ENCODE data around the gene EHBP1L1.

EHBP1L1 gene

GRCh38 chr11:65617136-65617850 lies 41.4 kb downstream of the EHBP1L1 start:
- ATAC-seq, result no peak
- Mint-ChIP-seq H3K9me3 (no peaks in the 10 kb centered on the region), H3K4me3 (peak overlapping the region; percentile 86), H3K27me3 (no peaks in the 10 kb centered on the region), H3K36me3 (peaks cover 48% of the 10 kb centered on the region), H3K4me1 (peaks cover 45% of the 10 kb centered on the region), H3K27ac (peak overlapping the region; percentile 94)

GRCh38 chr11:65617990-65618751 lies 42.3 kb downstream of the EHBP1L1 start:
- no peak overlapping the region for H3K27ac Mint-ChIP-seq
- no peak for ATAC-seq
- no peaks in the 10 kb centered on the region for H3K9me3 Mint-ChIP-seq
- H3K4me1 Mint-ChIP-seq, result peaks cover 36% of the 10 kb centered on the region
- H3K27me3 Mint-ChIP-seq, result no peaks in the 10 kb centered on the region
- H3K4me3 Mint-ChIP-seq, result no peak overlapping the region
- peaks cover 52% of the 10 kb centered on the region for H3K36me3 Mint-ChIP-seq

DNA sequence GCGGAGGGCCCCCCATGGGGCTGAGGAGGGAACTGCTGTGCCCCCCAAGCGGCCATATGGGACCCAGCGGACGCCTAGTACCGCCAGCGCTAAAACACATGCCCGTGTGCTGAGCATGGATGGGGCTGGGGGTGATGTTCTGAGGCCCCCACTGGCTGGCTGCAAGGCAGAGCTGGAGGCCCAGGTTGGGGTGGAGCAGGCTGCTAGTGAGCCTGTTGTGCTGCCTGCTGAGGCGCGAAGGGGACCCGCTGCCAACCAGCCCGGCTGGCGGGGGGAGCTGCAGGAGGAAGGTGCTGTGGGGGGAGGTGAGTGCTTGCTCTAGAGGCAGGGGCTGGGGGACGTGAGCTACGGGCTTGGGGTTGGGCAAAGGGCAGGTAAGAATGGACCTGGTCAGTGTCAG lies 42.9 kb downstream of the EHBP1L1 start:
- H3K4me3 Mint-ChIP-seq, result no peak overlapping the region
- no peak overlapping the region for H3K27ac Mint-ChIP-seq
- H3K4me1 Mint-ChIP-seq, result peaks cover 32% of the 10 kb centered on the region
- peaks cover 53% of the 10 kb centered on the region for H3K36me3 Mint-ChIP-seq
- no peaks in the 10 kb centered on the region for H3K9me3 Mint-ChIP-seq
- no peaks in the 10 kb centered on the region for H3K27me3 Mint-ChIP-seq
- no peak for ATAC-seq

DNA sequence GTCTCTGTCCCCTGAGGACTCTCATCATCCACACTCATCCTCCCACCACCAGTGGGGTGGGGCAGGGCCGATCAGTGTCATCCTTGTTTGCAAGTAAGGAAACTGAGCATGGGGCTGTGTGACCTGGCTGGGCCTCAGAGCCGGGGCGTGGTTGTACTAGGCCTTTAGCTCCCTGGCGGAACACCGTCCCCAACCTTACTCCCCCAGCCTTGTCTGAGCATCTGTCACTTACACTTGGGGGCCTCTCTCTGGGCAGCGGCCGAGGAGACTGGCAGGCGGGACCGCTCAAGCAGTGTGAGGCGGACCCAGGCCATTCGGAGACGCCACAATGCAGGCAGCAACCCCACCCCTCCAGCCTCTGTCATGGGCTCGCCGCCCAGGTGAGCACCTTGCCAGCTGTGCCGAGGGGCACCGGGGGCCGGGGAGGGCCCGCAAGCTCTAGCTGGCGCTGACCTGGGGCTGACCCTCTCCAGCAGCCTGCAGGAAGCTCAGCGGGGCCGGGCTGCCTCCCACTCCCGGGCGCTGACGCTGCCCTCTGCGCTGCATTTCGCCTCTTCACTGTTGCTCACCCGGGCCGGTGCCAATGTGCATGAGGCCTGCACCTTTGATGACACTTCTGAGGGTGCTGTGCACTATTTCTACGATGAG lies 43.6 kb downstream of the EHBP1L1 start:
- Mint-ChIP-seq H3K4me1 (peaks cover 32% of the 10 kb centered on the region), H3K27me3 (no peaks in the 10 kb centered on the region), H3K9me3 (no peaks in the 10 kb centered on the region), H3K36me3 (peaks cover 58% of the 10 kb centered on the region), H3K4me3 (no peak overlapping the region), H3K27ac (no peak overlapping the region)
- ATAC-seq, result no peak

GRCh38 chr11:65620666-65621065 lies 44.8 kb downstream of the EHBP1L1 start:
- H3K36me3 Mint-ChIP-seq, result peaks cover 67% of the 10 kb centered on the region
- peaks cover 33% of the 10 kb centered on the region for H3K4me1 Mint-ChIP-seq
- no peaks in the 10 kb centered on the region for H3K9me3 Mint-ChIP-seq
- H3K4me3 Mint-ChIP-seq, result no peak overlapping the region
- H3K27me3 Mint-ChIP-seq, result no peaks in the 10 kb centered on the region
- no peak for ATAC-seq
- no peak overlapping the region for H3K27ac Mint-ChIP-seq

- no peak overlapping the region for H3K4me3 Mint-ChIP-seq
- peaks cover 72% of the 10 kb centered on the region for H3K36me3 Mint-ChIP-seq
- H3K27me3 Mint-ChIP-seq, result no peaks in the 10 kb centered on the region
- no peak overlapping the region for H3K27ac Mint-ChIP-seq
- H3K9me3 Mint-ChIP-seq, result no peaks in the 10 kb centered on the region
- ATAC-seq, result no peak
- H3K4me1 Mint-ChIP-seq, result peaks cover 36% of the 10 kb centered on the region
These were observed 45.6 kb downstream of the EHBP1L1 start for GRCh38 chr11:65621460-65621859.

- Mint-ChIP-seq H3K9me3 (no peaks in the 10 kb centered on the region), H3K4me3 (no peak overlapping the region), H3K36me3 (peaks cover 67% of the 10 kb centered on the region), H3K4me1 (peaks cover 33% of the 10 kb centered on the region), H3K27ac (no peak overlapping the region), H3K27me3 (no peaks in the 10 kb centered on the region)
- ATAC-seq, result no peak
These were observed 46.2 kb downstream of the EHBP1L1 start for GRCh38 chr11:65622011-65622410.

DNA sequence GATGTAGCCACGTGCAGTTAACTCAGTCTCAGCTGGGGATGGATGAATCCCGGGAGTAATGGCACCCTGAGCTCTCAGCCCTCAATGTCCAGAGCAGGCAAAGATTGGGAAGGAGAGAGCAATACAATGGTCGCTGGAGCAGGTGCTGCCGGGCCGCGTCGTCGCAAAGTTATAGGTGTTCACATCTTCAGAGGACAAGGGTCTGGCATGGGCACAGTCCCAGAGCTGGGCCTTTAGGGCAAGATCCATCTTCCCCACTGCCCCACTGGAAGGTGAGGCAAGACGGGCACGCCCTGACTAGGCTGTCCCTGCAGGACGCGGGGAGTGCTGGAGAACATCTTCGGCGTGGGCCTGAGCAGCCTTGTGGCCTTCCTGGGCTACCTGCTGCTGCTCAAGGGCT lies 47.3 kb downstream of the EHBP1L1 start:
- ATAC-seq, result no peak
- Mint-ChIP-seq H3K27me3 (no peaks in the 10 kb centered on the region), H3K4me3 (no peak overlapping the region), H3K27ac (no peak overlapping the region), H3K36me3 (peaks cover 59% of the 10 kb centered on the region), H3K4me1 (peaks cover 22% of the 10 kb centered on the region), H3K9me3 (no peaks in the 10 kb centered on the region)

- H3K4me3 Mint-ChIP-seq, result no peak overlapping the region
- no peak overlapping the region for H3K27ac Mint-ChIP-seq
- no peaks in the 10 kb centered on the region for H3K27me3 Mint-ChIP-seq
- no peaks in the 10 kb centered on the region for H3K9me3 Mint-ChIP-seq
- H3K4me1 Mint-ChIP-seq, result peaks cover 17% of the 10 kb centered on the region
- ATAC-seq, result no peak
- peaks cover 52% of the 10 kb centered on the region for H3K36me3 Mint-ChIP-seq
These were observed 48.2 kb downstream of the EHBP1L1 start for GRCh38 chr11:65623852-65624616.

DNA sequence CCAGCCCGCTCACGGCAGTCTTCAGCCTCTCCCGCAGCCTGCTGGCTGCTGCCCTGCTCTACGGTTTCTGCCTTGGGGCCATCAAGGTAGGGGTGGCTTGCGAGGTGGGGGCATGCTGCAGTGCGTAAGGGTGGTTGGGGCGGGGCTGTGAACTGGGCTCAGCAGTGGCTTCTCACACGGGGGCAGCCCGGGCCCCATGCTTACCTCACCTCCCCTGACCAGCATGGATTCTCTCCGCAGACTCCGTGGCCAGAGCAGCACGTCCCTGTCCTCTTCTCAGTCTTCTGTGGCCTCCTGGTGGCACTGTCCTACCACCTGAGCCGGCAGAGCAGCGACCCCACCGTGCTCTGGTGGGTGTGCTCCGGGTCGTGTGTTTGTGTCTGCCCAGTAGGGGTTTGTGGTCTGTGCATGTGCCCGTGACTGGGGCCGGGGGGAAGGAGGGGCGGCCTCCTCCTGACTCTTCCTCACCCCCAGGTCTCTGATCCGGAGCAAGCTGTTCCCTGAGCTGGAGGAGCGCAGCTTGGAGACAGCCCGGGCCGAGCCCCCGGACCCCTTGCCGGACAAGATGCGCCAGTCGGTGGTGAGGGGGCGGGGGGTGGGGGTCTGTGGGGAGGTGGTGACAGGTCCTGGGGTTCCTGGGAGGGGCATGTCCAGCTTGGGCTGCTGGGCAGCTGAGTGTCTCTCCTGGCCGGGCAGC lies 49.2 kb downstream of the EHBP1L1 start:
- H3K27ac Mint-ChIP-seq, result no peak overlapping the region
- no peaks in the 10 kb centered on the region for H3K27me3 Mint-ChIP-seq
- H3K36me3 Mint-ChIP-seq, result peaks cover 53% of the 10 kb centered on the region
- no peak for ATAC-seq
- H3K4me3 Mint-ChIP-seq, result no peak overlapping the region
- H3K4me1 Mint-ChIP-seq, result peaks cover 17% of the 10 kb centered on the region
- H3K9me3 Mint-ChIP-seq, result no peaks in the 10 kb centered on the region

DNA sequence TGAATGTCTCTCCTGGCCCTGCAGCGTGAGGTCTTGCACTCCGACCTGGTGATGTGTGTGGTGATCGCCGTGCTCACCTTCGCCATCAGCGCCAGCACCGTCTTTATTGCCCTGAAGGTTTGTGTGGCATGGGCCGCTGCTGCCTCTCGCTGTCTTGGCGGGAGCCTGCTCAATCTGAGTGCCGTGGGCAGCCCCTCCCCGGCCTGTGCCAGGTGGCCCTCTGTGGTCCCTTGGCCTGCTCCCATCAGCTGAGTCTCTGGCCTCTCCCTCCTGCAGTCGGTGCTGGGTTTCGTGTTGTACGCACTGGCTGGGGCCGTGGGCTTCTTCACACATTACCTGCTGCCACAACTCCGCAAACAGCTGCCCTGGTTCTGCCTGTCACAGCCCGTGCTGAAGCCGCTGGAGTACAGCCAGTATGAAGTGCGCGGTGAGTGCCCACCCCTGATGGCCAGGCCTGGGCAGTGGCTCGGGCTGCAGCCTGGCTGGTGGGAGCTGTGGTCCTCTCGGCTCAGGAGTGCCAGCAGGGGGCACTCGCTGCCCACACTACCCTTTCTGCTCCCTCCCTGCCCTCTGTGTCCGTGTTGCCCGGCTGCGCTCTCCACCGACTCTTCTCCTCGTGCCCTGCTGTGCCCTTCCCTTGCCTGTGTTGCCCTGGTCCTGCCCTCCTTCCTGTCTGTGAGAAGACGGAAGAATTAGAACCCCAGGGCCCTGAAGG lies 49.9 kb downstream of the EHBP1L1 start:
- peaks cover 59% of the 10 kb centered on the region for H3K36me3 Mint-ChIP-seq
- peak; percentile 85 for ATAC-seq
- H3K4me3 Mint-ChIP-seq, result no peak overlapping the region
- H3K4me1 Mint-ChIP-seq, result peaks cover 17% of the 10 kb centered on the region
- H3K27ac Mint-ChIP-seq, result peak overlapping the region; percentile 3
- H3K27me3 Mint-ChIP-seq, result no peaks in the 10 kb centered on the region
- no peaks in the 10 kb centered on the region for H3K9me3 Mint-ChIP-seq

DNA sequence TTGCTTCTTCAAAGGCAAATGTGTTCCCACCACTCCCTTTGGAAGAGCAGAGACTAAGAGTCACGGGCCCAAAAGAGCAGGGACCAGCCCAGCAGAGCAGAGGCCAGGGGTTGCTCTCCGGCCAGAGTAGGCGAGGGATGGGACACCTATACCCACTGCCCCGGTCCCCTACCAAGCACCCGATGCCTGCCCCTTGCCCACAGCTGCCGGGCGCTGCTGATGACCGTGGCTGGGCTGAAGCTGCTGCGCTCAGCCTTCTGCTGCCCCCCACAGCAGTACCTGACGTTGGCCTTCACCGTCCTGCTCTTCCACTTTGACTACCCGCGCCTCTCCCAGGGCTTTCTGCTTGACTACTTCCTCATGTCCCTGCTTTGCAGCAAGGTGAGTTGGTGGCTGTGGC lies 51.3 kb downstream of the EHBP1L1 start:
- Mint-ChIP-seq H3K36me3 (peaks cover 50% of the 10 kb centered on the region), H3K4me3 (no peak overlapping the region), H3K27ac (no peak overlapping the region), H3K4me1 (peaks cover 11% of the 10 kb centered on the region), H3K27me3 (no peaks in the 10 kb centered on the region), H3K9me3 (no peaks in the 10 kb centered on the region)
- ATAC-seq, result no peak

- Mint-ChIP-seq H3K27me3 (no peaks in the 10 kb centered on the region), H3K9me3 (no peaks in the 10 kb centered on the region), H3K27ac (no peak overlapping the region), H3K4me1 (peaks cover 22% of the 10 kb centered on the region), H3K4me3 (no peak overlapping the region), H3K36me3 (peaks cover 45% of the 10 kb centered on the region)
- no peak for ATAC-seq
These were observed 53.7 kb downstream of the EHBP1L1 start for GRCh38 chr11:65629579-65629978.

GRCh38 chr11:65630215-65630614 lies 54.4 kb downstream of the EHBP1L1 start:
- Mint-ChIP-seq H3K4me3 (no peak overlapping the region), H3K27ac (no peak overlapping the region), H3K36me3 (peaks cover 45% of the 10 kb centered on the region), H3K27me3 (no peaks in the 10 kb centered on the region), H3K9me3 (no peaks in the 10 kb centered on the region), H3K4me1 (peaks cover 22% of the 10 kb centered on the region)
- no peak for ATAC-seq
